GM21526 (cell line): ENCODE data around the gene POLR3GL.

Experiments
- ATAC-seq: cut with Tn5 transposase; IDR thresholded peaks from one replicate; pipeline ENCODE4 v1.9.1; 2021; ENCODE audit warnings: moderate library complexity; ENCODE audit not compliant: unreplicated experiment, low FRiP score

POLR3GL gene

DNA sequence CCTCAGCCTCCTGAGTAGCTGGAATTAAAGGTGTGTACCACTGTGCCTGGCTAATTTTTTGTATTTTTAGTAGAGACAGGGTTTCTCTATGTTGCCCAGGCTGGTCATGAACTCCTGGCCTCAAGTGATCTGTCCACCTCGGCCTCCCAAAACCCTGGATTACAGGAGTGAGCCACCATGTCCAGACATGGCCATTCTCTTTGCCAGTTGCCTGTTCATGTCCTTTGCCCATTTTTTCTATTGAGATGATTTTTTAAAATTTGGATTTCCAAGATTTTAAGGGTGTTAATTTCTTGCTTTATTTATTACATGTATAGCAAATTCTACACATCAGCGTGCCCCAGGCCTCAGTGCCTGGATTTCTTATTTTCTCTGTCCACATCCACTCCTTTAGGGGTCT lies 2.8 kb downstream of the POLR3GL start:
- ATAC-seq, result no peak

DNA sequence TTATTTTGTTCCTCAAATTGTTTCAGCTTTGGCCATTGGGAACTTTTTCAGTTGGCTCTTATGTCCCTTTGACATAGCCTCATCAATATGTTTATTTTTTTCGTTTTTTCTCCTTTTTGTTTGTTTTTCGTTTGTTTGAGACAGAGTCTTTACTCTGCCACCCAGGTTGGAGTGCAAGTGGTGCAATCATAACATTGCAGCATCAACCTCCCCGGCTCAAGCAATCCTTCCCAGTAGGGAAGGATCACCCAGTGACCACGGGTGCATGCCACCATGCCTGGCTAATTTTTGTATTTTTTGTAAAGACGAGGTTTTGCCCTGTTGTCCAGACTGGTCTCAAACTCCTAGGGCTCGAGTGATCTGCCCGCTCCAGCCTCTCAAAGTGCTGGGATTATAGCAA lies 8.1 kb downstream of the POLR3GL start:
- ATAC-seq, result no peak

DNA sequence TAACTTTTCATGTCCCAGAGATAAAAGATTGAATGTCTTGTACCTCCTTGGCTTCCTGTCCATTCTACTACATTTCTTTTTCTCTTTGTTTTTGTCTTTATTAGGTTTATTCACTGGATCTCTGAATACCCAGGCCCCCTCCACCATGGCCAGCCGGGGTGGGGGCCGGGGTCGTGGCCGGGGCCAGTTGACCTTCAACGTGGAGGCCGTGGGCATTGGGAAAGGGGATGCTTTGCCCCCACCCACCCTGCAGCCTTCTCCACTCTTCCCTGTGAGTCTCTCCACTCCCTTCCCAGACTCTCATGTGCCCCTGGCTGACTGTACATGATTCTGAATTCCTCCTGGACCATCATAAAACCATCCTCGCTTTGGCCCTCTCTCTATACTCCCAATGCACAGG lies 10.2 kb downstream of the POLR3GL start:
- no peak for ATAC-seq

DNA sequence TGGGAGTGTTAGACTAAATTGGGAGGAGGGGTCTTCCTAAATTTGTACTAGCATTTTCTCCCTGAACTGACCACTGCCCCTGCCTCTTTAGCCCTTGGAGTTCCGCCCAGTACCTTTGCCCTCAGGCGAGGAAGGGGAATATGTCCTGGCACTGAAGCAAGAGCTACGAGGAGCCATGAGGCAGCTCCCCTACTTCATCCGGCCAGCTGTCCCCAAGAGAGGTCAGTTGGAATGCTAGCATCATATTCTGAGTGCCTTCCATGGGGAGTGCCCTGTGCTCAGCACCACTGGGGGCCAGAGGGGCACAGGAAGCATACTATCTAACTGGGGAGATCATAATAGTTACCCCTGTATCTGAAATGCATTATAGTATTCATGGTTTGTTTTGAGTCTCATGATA lies 10.7 kb downstream of the POLR3GL start:
- ATAC-seq, result no peak

DNA sequence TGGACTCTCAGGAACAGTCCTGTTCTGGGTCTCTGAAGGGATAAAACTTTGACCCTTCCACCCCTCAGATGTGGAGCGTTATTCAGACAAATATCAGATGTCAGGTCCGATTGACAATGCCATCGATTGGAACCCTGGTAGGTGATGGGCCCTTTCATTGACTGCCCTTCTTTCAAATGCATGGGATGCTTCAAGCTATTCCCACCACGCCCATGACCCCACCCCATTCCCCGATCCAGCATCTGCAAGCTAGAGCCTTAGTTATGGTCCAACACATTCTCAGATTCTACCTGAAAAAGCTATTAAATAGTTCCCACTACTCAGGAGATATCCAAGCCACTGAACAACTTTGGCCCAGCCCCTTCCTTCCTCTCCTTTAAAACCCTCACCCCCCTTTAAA lies 12.5 kb downstream of the POLR3GL start:
- no peak for ATAC-seq

DNA sequence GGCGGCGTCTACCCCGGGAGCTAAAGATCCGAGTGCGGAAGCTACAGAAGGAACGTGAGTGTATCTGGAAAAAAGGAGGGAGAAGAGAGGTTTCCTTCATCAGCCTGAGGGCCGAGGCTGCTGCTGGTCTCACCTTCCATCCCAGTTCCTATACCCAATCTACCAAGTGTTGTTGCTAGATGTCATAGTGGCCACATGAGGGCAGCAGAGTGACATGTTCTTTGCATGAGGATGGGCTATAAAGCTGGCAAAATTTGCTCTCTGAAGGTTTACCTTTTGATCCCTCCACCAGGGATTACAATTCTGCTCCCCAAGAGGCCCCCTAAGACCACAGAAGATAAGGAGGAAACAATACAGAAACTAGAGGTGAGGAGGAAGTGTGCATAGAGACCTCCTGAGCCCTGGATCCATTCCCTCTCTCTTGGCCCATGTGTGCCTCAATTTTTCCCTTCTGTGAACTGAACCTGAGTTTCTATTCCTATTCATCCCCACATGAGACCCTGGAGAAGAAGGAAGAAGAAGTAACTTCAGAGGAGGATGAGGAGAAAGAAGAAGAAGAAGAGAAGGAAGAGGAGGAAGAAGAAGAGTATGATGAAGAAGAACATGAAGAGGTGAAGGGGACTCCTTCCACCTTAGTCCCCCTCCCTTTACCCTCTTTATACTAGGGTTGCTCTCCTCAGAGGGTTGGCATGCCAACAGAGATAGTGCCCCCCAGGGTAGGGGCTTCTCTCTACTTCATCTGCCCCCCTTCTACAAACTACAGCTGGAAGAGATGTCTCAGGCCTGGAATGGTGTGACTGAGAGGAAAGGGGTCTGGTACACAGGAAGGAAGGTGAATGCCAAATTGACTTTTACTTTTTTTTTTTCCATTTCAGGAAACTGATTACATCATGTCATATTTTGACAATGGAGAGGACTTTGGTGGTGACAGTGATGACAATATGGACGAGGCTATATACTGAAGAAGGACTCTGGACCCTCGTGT lies 13.3 kb downstream of the POLR3GL start:
- no peak for ATAC-seq

DNA sequence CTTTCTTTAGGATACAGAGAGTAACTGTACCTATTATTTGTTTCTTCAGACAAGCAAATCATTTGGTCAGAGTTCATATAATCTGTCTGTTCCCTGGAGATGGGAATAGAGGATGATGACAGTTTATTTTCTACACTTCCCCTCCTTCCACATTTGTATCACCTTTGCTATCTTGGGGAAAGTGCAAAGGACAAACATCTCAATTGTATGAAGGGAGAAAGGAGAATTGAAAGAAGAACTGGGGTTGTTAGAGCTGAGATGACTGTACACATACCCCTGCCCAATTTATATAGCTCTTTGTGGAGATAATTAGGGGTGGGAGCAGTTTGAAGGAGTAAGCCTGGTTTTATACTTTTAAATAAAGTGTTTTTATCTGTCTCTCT lies 14.0 kb downstream of the POLR3GL start:
- ATAC-seq, result no peak

DNA sequence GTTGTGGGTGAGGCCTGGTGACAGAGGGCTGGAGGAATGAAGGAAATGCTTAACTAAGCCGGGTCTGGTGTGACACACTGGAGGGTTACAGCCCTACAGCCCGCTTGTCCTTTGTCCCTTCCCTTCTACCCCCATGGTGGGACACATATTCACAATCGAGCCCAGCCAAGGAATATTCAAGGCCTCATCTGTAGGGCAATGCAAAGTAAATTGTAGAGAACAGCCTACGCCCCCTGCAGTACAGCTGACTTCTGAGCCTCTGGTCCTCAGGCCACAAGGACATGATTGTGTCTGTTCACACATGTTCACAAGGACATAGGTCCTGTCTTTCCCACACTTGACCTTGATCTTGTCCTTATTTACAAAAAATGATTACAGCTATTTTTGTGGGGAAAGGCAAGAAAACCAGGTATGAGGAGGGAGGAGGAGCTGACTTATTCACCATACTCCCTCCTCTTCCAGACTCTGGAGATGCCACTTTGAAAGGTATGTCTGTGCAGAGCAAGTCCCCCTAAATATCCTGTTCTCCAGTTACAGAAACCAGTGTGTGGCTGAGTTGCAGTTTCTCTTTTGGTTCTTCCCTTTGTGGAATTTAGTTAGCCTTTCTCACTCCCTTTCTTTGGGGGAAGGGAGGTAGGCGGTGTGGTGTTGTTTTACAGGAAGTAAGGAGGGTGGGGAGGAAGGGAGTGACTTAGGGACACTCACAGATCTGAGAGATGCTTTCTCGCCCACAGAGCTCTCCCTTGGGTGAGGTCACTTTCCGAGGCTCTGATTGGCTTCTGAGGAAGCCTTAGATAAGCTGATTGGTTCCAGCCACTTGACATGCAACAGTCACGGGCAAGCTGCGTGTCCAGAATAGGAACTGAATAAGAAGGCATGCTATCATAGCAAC lies 14.6 kb downstream of the POLR3GL start:
- peak; percentile 80 for ATAC-seq

DNA sequence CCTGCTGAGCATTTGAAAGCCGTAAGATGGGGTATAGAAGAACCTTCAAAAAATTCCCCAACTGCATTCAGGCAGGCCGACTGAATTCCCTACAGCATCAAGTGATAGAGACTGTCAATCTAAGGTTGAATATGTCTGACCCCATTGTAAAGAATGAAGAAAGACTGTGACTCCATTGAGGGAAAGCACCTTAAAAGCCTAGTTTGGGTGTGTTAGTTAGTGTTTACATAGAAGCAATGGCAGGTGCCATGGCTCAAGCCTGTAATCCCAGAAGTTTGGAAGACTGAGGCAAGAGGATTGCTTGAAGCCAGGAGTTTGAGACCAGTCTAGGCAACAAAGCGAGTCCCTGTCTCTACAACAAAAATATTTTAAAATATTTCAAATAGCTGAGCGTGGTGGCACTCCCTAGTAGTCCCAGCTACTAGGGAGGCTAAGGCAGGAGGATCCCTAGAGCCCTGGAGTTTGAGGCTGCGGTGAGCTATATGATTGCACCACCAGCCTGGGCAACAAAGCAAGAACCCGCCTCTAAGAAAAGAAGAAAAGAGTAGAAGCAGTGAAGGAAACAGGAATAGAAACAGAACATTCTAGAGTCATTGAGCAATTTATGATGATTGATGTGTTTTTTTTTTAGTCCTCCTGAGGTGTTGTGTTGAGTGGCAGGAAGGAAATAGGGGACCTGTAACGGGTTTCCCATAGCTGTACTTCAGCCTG lies 15.4 kb downstream of the POLR3GL start:
- ATAC-seq, result peak; percentile 14

DNA sequence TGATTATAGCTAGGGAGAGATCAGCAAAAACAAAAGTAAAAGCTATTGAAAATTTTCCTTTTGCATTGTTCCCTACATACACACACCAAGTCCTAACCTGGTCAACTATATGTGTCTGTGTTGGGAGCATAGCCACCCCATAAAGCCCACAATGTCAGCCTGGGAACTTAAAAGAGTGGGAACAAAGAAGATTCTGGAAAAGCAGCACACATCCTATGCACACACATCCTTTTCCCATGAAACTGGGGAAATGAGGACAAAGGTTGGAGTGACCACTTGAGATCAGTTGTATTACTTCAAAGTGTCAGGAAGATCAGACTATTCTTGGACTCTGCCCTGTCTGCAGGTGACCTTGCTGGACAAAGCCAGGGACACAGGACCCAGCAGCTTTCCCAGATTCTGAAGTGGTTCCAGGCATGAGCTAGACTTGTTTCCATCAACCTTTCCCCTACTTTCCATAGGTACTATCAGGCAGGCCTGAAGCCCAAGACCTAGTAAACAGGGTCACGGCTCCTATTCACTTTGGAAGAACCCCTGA lies 16.0 kb downstream of the POLR3GL start:
- ATAC-seq, result no peak

DNA sequence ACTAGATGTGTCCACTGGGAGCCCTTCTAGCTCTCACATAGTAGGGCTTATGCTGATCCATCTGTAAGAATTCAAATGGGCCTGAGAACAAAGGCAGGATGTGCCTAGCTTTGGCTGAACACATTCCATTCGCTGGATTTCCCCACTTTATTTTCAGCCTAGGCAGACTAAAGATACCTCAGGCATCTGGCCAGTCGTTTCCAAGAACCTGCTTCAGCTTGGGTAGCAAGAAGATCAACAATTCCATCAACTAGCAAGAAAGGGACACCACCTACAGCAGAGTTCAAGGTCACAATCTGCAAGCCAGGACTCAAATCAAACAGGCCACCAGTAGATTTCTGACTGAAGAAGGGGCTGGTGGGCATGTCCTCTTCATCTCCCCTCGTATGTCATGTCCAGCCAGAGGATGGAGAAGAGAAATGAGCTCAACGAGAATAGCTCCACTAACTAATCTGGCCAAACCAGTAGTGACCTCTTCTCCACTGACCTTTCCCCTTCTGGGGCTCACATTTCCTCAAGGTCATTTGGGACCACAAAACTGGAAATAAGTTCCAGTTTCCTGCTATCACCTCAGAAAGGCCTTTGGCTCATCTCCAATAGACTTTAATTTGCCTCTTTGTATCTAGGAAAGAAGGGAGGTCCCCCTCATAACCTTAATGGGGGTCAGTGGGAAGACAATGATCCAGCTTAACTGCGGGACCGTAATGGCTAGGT lies 17.7 kb downstream of the POLR3GL start:
- ATAC-seq, result no peak

DNA sequence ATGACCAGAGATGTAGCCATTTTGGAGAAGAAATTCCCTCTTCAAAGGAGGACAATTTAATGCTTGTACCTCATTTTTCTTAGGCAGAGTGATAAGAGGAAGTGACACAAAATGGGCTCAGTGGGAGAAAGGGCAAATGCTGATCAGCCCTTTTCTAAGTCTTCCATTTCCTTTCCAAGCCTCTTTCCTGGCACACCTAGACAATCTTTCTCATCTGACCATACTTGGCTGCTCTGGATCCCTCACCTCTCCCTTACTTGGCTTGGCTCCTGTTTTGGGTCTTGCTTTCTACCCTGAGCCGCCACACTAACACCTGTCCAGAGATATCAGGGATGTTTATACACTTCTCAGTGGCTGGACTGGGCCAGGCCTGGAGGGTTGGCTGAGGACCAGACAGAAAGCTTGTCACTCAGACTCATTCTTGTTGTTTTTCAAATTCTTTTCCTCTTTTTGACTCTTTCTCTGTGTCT lies 18.8 kb downstream of the POLR3GL start:
- ATAC-seq, result no peak

DNA sequence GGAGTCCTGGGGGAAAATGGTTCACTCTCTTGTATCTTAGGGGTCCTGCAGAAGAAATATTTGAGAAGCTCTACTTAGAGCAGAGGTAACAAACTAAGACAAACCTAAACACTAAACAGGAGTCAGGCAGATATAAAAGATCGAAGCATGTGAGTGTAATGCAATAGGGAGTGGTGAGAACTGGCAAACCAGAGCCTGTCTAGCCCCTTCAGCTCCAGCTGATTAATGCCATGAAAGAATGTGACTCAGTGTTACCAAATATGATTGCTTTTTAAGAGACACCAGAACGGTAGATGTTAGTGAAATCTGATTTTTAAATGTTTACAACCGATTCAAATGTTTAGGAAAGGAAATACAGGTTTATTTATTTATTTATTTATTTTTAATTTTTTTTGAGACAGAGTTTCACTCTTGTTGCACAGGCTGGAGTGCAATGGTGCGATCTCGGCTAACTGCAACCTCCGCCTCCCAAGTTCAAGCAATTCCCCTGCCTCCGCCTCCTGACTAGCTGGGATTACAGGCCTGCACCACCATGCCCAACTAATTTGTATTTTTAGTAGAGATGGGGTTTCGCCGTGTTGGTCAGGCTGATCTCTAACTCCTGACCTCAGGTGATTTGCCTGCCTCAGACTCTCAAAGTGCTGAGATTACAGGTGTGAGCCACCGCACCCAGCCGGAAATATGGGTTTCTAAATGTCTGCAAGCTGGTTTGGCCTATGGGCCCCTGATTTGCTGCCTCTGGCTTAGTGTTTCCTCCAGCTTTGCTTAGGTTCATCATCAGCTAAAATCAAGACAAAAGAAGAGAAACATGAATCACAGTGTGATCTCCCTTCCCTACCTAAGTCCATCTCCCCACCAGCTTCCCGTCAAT lies 19.7 kb downstream of the POLR3GL start:
- ATAC-seq, result no peak

DNA sequence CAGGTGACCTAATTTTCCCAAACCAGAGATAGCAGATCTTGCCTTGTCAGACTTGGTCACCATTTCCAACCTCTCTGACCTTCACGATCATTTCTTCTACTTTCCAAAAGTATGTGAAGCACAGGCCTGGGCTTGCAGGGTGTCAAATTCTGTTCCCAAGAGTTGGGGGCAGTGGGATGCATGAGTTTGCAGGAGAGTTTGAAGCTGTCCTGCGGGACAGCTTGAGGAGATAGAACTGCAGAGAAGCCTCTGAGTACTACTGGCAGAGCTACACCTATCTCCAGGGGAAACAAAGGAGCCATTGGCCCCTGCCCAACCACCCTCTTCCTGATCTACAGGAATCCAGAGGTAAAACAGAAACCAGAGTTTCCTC lies 20.6 kb downstream of the POLR3GL start:
- no peak for ATAC-seq

DNA sequence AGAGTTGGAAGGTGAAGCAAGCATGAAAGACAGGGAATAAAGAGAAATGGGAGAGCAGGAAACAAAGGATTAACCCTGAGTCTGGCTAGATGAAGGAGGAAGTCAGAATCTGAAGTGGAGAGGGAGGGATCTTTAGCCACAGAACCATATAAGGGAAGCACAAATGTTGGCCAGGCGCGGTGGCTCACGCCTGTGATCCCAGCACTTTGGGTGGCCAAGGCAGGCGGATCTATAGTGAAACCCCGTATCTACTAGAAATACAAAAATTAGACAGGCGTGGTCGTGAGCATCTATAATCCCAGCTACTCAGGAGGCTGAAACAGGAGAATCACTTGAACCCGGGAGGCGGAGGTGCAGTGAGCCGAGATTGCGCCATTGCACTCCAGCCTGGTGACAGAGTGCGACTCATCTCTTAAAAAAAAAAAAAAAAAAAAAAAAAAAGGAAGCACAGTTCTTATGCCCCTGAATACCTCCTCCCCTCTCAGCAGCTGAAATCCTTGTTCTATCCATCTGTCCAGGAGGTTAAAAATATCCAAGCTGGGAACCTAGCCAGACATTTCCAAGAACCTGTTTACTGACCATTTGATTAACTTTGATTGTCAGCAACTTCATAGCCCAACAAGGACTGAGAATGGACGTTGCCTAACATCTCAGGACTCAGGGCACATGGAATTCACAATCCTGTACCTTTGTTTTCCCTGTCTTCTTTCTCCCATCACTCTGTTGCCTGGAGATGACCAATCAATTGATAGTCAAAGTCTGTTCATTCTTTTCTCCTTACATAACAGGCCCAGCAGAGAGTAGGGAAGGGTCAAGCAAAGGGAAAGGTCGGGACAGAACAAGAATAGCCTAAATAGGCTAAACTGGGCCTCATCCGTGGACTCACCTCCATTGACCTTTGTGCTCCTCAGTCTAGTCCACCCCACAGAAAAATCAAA lies 21.3 kb downstream of the POLR3GL start:
- ATAC-seq, result no peak

DNA sequence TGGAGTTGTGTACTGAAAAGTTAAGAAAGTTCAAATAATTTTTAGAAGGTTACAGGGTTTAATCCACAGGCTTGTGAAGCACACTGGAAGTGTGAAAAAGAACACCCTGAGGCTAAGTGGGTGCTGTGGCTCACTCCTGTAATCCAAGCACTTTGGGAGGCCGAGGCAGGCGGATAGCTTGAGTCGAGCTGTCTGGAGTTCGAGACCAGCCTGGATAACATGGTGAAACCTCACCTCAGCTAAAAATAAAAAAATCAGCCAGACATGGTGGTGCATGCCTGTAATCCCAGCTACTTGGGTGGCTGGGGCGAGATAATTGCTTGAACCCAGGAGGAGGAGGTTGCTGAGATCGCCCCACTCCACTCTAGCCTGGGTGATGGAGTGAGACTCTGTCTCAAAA lies 22.1 kb downstream of the POLR3GL start:
- ATAC-seq, result no peak

DNA sequence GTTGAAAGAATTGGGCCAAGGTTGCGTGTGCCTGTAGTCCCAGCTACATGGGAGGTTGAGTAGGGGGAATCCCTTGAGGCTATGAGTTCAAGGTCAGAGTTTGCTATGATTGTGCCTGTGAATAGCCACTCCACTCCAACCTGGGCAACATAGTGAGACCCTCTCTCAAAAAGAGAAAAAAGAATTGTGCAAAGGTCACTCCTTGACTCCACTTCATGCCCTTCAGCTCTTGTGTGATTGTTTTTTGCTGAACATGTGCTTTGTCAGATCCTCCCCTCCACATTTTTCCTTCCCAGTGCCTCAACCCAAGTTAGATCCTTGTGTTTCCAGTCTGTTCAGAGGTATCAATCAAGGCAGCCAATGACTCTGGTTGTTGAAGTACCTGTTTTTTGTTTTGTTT lies 23.4 kb downstream of the POLR3GL start:
- no peak for ATAC-seq

DNA sequence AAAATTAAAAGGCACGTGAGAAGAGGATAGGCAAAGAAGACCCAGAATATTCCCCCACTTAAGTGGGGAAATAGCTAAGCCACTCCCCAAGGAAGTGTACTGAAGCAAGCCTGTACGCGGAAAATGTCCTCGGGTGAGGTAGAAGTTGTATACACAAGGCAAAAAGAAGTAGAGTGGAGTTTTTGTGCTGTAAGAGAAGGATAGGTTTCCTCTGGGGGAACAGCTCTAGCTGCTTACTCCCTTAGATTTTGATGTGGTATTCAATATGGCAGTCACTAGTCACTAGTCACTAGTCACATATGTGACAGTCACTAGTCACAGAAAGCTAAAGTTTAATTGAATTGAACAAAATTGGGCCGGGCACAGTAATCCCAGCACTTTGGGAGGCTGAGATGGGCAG lies 24.3 kb downstream of the POLR3GL start:
- ATAC-seq, result no peak
